ENCODE results near the gene PRDM15.

PRDM15 gene

GRCh38 chr21:41775149-41775472 is 104.0 kb downstream of the PRDM15 start:
- no peak for FAIRE-seq

GRCh38 chr21:41774467-41775148 is 104.5 kb downstream of the PRDM15 start:
- no peak for FAIRE-seq

GRCh38 chr21:41772351-41773080 is 106.6 kb downstream of the PRDM15 start:
- FAIRE-seq: no peak

- FAIRE-seq: no peak
These were observed 107.6 kb downstream of the PRDM15 start for GRCh38 chr21:41771625-41771945.

- no peak for FAIRE-seq
These were observed 108.1 kb downstream of the PRDM15 start for GRCh38 chr21:41770901-41771624.

GRCh38 chr21:41769933-41770332 is 109.2 kb downstream of the PRDM15 start:
- no peak for FAIRE-seq

GRCh38 chr21:41769521-41769920 is 109.6 kb downstream of the PRDM15 start:
- no peak for FAIRE-seq

- no peak for FAIRE-seq
These were observed 110.0 kb downstream of the PRDM15 start for GRCh38 chr21:41769111-41769510.

GRCh38 chr21:41768437-41769042 is 110.6 kb downstream of the PRDM15 start:
- FAIRE-seq: no peak

- no peak for FAIRE-seq
These were observed 111.3 kb downstream of the PRDM15 start for GRCh38 chr21:41767606-41768436.

GRCh38 chr21:41766883-41767605 is 112.1 kb downstream of the PRDM15 start, which contains the start of gene RIPK4:
Gene RIPK4 (minus strand): TSS chr21:41767052. CDS start chr21:41767041, 11 bp downstream.
- FAIRE-seq: no peak

GRCh38 chr21:41765973-41766882 is 112.9 kb downstream of the PRDM15 start:
- no peak for FAIRE-seq

GRCh38 chr21:41765420-41765821 is 113.7 kb downstream of the PRDM15 start:
- no peak for FAIRE-seq

GRCh38 chr21:41764558-41765419 is 114.4 kb downstream of the PRDM15 start:
- FAIRE-seq: no peak

GRCh38 chr21:41763996-41764395 is 115.1 kb downstream of the PRDM15 start:
- no peak for FAIRE-seq

- FAIRE-seq: no peak
These were observed 115.7 kb downstream of the PRDM15 start for GRCh38 chr21:41763398-41763931.

- FAIRE-seq: no peak
These were observed 116.4 kb downstream of the PRDM15 start for GRCh38 chr21:41762753-41763152.

GRCh38 chr21:41761934-41762635 is 117.1 kb downstream of the PRDM15 start:
- no peak for FAIRE-seq
